ENCODE data around the gene SPO11.

SPO11 gene

GRCh38 chr20:57298457-57298856 is 31.1 kb upstream of the SPO11 start:
- no peak for ATAC-seq
- TF ChIP-seq POU6F1 (CRISPR knock-in tag; IDR thresholded peaks at IDR 0.05; ENCODE audit: borderline replicate concordance, low read depth) (no peak), TSHZ2 (CRISPR knock-in tag; IDR thresholded peaks at IDR 0.05) (no peak), PATZ1 (CRISPR knock-in tag; IDR thresholded peaks at IDR 0.05; ENCODE audit: borderline replicate concordance) (no peak), RARB (CRISPR knock-in tag; IDR thresholded peaks at IDR 0.05) (no peak), ZNF8 (CRISPR knock-in tag; IDR thresholded peaks at IDR 0.05) (no peak), TCF4 (CRISPR knock-in tag; IDR thresholded peaks at IDR 0.05; ENCODE audit: borderline replicate concordance) (no peak), SNAI2 (CRISPR knock-in tag; IDR thresholded peaks at IDR 0.05) (no peak), OSR1 (CRISPR knock-in tag; IDR thresholded peaks at IDR 0.05) (no peak), ISL1 (CRISPR knock-in tag; IDR thresholded peaks at IDR 0.05) (no peak), TOX (CRISPR knock-in tag; IDR thresholded peaks at IDR 0.05; ENCODE audit: borderline replicate concordance) (no peak), GLIS3 (CRISPR knock-in tag; IDR thresholded peaks at IDR 0.05) (no peak), BACH2 (CRISPR knock-in tag; IDR thresholded peaks at IDR 0.05; ENCODE audit: borderline replicate concordance) (no peak), CREB5 (CRISPR knock-in tag; IDR thresholded peaks at IDR 0.05; ENCODE audit: low read depth) (no peak)

GRCh38 chr20:57301026-57301425 is 28.6 kb upstream of the SPO11 start:
- TF ChIP-seq CSRNP3 (CRISPR knock-in tag; IDR thresholded peaks at IDR 0.05) (no peak), GLIS3 (CRISPR knock-in tag; IDR thresholded peaks at IDR 0.05) (no peak), ZNF70 (CRISPR knock-in tag; IDR thresholded peaks at IDR 0.05) (no peak), TOX (CRISPR knock-in tag; IDR thresholded peaks at IDR 0.05; ENCODE audit: borderline replicate concordance) (no peak), RARB (CRISPR knock-in tag; IDR thresholded peaks at IDR 0.05) (no peak), CSDC2 (CRISPR knock-in tag; IDR thresholded peaks at IDR 0.05) (no peak), ESRRG (CRISPR knock-in tag; IDR thresholded peaks at IDR 0.05) (no peak), ZFP30 (CRISPR knock-in tag; IDR thresholded peaks at IDR 0.05) (no peak), ISL1 (CRISPR knock-in tag; IDR thresholded peaks at IDR 0.05) (no peak), PATZ1 (CRISPR knock-in tag; IDR thresholded peaks at IDR 0.05; ENCODE audit: borderline replicate concordance) (no peak), ZNF565 (CRISPR knock-in tag; conservative IDR thresholded peaks at IDR 0.05; ENCODE audit: low read depth) (no peak), ARNTL (CRISPR knock-in tag; IDR thresholded peaks at IDR 0.05; ENCODE audit: borderline replicate concordance, low read depth) (no peak), ZC3H10 (CRISPR knock-in tag; IDR thresholded peaks at IDR 0.05) (no peak), BACH2 (CRISPR knock-in tag; IDR thresholded peaks at IDR 0.05; ENCODE audit: borderline replicate concordance) (no peak)
- no peak for ATAC-seq
